Cardiac muscle cell (in vitro differentiated cells and primary cell): ENCODE data around the gene NEU3. TPM values are rescaled to one million over a fixed set of nuclear protein-coding genes. Genes with fewer than 3 reads are reported as not detected.

Source experiments
- DNase-seq, 2 donors: peaks; one replicate each; pipeline versions ENCODE4 v3.0.0 to v3.0.0-alpha.2; 2010 to 2017; ENCODE audit warnings: low read depth in 1 of 2, low spot score in 1 of 2
- H3K27ac ChIP-seq: fragments of 200-600 bp; sonication (generic); 2 replicates; pipeline ENCODE4 v1.5.1; 2016
- H3K27me3 ChIP-seq: fragments of 200-600 bp; sonication (generic); 2 replicates; pipeline ENCODE4 v1.6.0; 2016; ENCODE audit warnings: control low read depth
- H3K36me3 ChIP-seq: fragments of 200-600 bp; sonication (generic); 2 replicates; pipeline ENCODE4 v1.5.1; 2016; ENCODE audit warnings: control low read depth
- H3K4me1 ChIP-seq: fragments of 200-600 bp; sonication (generic); 2 replicates; pipeline ENCODE4 v1.8.1; 2017; ENCODE audit warnings: low read depth, mild to moderate bottlenecking, mixed run types
- H3K4me3 ChIP-seq: fragments of 200-600 bp; sonication (generic); 2 replicates; pipeline ENCODE4 v1.5.1; 2016; ENCODE audit warnings: mild to moderate bottlenecking
- H3K9me3 ChIP-seq: fragments of 200-600 bp; sonication (generic); 2 replicates; pipeline ENCODE4 v1.5.1; 2017; ENCODE audit warnings: low read depth, mild to moderate bottlenecking, control low read depth
- CTCF ChIP-seq: IDR thresholded peaks from 2 replicates; pipeline ENCODE4 v1.5.1; 2012; ENCODE audit warnings: low read depth, mild to moderate bottlenecking, low read length
- polyA plus RNA-seq: library from polyadenylated mRNA; unstranded; fragments of >200 nt; fragmentation: Nextera tagmentation; extraction: Ambion mirVana; gene quantifications from 2 replicates; pipeline ENCODE4 v1.2.1, GENCODE V29; 2016
- total RNA-seq: library from RNA; depleted of rRNA; stranded (reverse); fragments of >200 nt; gene quantifications from 2 replicates; pipeline ENCODE4 v1.2.3, GENCODE V29; 2016

The NEU3 gene
- total and polyA plus RNA-seq, 2 experiments from 2014 or later, result 4.4 to 14.3 TPM

GRCh38 chr11:75028321-75028720, 39.6 kb downstream of the NEU3 start:
- no peak overlapping the region for H3K4me3 ChIP-seq
- H3K4me1 ChIP-seq, result no peaks in the 10 kb centered on the region
- H3K9me3 ChIP-seq, result no peaks in the 10 kb centered on the region
- H3K27me3 ChIP-seq, result no peaks in the 10 kb centered on the region
- TF ChIP-seq CTCF, result no peak
- no peak for DNase-seq
- H3K36me3 ChIP-seq, result no peaks in the 10 kb centered on the region
- H3K27ac ChIP-seq, result no peak overlapping the region

GRCh38 chr11:75028724-75029123, 40.0 kb downstream of the NEU3 start:
- Histone ChIP-seq H3K36me3 (no peaks in the 10 kb centered on the region), H3K9me3 (no peaks in the 10 kb centered on the region), H3K4me1 (no peaks in the 10 kb centered on the region), H3K27ac (no peak overlapping the region), H3K27me3 (no peaks in the 10 kb centered on the region), H3K4me3 (no peak overlapping the region)
- no peak for TF ChIP-seq CTCF
- no peak for DNase-seq

DNA sequence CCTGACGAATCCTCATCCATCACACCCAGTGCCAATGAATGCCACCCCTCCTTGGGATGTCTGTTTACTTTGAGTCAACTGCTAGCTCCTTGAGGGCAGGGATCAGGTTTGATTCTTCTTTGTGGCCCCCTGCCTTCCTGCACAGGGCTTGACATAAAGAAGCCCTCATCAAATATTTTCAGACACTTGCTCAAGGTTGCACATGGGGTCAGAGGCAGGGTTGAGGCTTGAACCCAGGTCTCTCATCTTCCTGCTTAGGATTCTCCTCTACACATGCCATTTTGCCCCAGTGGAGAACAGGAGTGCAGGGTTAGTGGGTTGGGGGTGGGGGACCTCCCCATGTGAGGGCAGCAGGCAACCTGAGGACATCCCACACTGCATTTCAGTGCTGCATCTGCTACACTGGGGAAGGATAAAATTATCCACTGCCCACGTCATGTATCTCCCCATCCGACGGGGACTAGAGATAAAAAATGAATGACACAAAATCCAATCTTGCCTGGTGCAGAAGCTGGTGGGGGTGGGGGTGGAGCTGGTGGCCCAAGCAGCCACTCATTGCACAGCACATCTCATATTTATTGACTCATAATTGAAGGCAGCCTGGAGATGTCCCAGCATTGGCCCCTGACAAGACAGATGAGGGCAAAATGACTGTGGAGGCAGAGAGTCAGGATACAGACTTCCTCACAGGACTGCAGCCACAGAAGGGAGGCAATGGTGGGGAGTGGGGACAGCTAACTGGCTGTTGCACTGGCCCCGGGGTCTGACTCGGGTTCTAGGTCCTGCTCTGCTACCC, 41.3 kb downstream of the NEU3 start:
- H3K9me3 ChIP-seq, result no peaks in the 10 kb centered on the region
- TF ChIP-seq CTCF, result no peak
- no peak overlapping the region for H3K27ac ChIP-seq
- H3K4me3 ChIP-seq, result no peak overlapping the region
- no peaks in the 10 kb centered on the region for H3K27me3 ChIP-seq
- DNase-seq, result no peak
- no peaks in the 10 kb centered on the region for H3K36me3 ChIP-seq
- H3K4me1 ChIP-seq, result no peaks in the 10 kb centered on the region

DNA sequence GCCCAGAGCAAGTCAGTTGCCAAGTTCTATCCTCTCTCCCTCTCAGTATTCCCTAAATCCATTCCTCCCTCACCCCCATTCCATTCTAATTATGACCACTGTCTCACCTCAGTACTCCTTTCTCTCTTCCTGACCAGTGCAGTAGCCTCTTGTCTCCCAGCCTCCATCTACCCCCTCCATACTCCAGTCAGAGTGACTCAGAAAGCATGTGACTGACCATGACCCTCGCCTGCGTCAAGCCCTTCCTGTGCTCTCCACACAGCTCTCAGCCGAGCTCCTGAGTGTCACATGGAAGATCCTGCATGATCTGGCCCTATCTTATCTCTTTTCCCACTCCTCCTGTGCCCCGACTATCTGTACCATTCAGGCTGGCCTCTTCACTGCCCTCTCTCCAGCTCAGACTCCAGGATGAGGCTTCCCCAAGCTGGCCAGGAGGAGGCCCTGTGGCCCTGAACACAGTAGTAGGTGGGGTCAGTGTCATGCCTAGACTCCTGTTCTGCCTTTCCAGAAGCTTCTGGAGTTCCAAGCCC, 42.6 kb downstream of the NEU3 start:
- Histone ChIP-seq H3K27me3 (no peaks in the 10 kb centered on the region), H3K27ac (no peak overlapping the region), H3K4me3 (no peak overlapping the region), H3K36me3 (no peaks in the 10 kb centered on the region), H3K9me3 (no peaks in the 10 kb centered on the region), H3K4me1 (no peaks in the 10 kb centered on the region)
- TF ChIP-seq CTCF, result no peak
- DNase-seq, result peak in 1 of 2 donors; percentile 86

DNA sequence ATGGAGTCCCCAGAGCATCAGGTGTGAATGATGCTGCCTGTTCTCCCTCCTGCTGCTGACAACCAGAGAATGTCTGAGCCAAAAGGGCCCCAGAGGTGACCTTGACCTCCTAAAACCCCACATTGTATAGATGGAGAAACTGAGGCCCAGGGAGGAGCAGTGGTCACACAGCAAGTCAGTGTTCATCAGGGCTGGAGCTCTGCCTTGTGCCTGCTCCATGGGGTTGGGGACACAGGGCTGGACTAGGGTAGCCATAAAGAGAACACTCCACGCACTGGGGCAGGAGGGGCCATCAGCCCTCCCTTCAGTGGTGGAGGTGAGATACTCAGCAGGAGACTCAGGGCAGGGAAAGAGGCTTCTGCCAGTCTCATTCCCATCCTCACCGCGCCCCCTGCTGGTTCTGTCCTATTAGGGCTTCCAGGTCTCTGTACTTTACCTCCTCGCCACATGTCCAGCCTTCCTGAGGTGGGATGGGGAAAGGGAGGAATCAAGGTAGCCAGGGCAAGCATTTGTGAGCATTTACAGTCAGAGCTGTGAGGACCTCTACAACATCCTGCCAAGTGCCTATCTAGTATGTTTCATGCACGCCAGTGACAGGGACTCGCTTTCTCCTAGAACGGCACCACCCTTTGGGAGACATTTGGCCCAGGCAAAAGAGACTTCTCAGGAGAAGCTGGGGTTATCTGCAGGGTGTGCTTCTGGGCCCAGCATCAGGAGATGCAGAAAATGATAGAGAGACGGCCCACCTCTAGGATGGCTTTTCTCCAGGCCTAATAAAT, 43.2 kb downstream of the NEU3 start:
- TF ChIP-seq CTCF, result peak; percentile 84

More for the DNA sequence above, 43.2 kb downstream of the NEU3 start:
- peak; percentile 83 to 86 for DNase-seq
- Histone ChIP-seq H3K36me3 (no peaks in the 10 kb centered on the region), H3K9me3 (no peaks in the 10 kb centered on the region), H3K4me1 (no peaks in the 10 kb centered on the region), H3K27me3 (no peaks in the 10 kb centered on the region), H3K4me3 (no peak overlapping the region), H3K27ac (no peak overlapping the region)
